Neural progenitor cell (in vitro differentiated cells): ENCODE data around the gene GRAMD1B.

Experiments
- CTCF ChIP-seq: fragments of 200-600 bp; sonication (generic); IDR thresholded peaks from 2 replicates; pipeline ENCODE4 v1.5.1; 2017; ENCODE audit warnings: antibody characterized with exemption, mild to moderate bottlenecking
- EZH2 ChIP-seq: fragments of 200-600 bp; sonication (generic); IDR thresholded peaks from 2 replicates; pipeline ENCODE4 v1.6.1; 2017; ENCODE audit warnings: antibody characterized with exemption, mild to moderate bottlenecking, moderate library complexity
- EZH2phosphoT487 ChIP-seq: fragments of 200-600 bp; sonication (generic); IDR thresholded peaks from 2 replicates; pipeline ENCODE4 v1.6.1; 2017; ENCODE audit warnings: antibody characterized with exemption

DNA sequence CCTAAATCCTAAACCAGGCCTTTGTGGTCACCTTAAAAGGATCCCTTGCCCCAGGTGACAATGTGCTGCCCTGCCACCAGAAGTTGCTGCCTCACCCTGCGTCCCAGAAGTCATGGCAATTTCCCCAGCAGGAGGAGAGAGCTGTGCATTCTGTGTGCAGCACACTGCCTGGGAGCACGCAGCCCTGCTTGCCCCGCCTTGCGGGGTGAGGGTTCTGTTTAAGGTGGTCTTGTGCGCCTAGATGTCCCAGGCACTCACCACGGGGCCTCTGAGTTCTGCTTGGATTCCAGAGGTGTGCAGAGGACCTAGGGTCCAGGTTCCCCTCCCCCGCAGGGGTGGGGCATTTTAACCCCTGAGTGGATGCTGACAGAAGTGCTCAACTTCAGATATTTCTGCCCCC is 95.0 kb downstream of the GRAMD1B start:
- TF ChIP-seq EZH2 (no peak), EZH2phosphoT487 (no peak), CTCF (no peak)
